ENCODE data around the gene XIAP. TPM values are rescaled to one million over a fixed set of nuclear protein-coding genes. Genes with fewer than 3 reads are reported as not detected.
"Not testable (repeated sequence)": the region's sequence is repeated elsewhere in the genome, so short reads cannot be mapped to it uniquely, and the experiment has no call there.

The XIAP gene
- polyA plus RNA-seq, 1 donor from 2014 or later: 10.9 TPM

DNA sequence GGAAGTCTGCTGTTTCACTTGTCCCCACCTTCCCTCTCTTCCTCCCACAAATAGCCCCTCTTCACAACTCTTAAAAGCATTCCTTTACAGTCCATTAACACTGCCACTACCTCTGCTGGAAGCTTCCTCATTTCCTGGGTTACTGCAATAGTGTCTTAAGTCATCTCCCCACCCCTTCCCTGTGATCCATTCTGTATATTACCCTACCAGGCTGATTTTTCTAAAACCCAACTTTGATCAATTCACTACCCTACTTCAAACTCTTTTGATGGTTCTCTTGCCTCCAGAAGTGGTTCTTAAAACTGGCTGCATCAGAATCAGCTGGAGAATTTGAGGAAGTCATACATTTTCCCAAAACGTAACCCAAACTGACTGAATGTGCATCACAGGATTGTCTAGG lies 8.8 kb upstream of the XIAP start:
- H3K36me3 Mint-ChIP-seq: no peaks in the 10 kb centered on the region
- peaks cover 0 to 5% (median 0%) of the 10 kb centered on the region in 3 donors for H3K4me1 Mint-ChIP-seq
- no peaks in the 10 kb centered on the region for H3K9me3 Mint-ChIP-seq
- no peak overlapping the region for H3K4me3 Mint-ChIP-seq
- no peak overlapping the region for H3K27ac Mint-ChIP-seq
- peaks cover 1% of the 10 kb centered on the region for H3K27me3 Mint-ChIP-seq

DNA sequence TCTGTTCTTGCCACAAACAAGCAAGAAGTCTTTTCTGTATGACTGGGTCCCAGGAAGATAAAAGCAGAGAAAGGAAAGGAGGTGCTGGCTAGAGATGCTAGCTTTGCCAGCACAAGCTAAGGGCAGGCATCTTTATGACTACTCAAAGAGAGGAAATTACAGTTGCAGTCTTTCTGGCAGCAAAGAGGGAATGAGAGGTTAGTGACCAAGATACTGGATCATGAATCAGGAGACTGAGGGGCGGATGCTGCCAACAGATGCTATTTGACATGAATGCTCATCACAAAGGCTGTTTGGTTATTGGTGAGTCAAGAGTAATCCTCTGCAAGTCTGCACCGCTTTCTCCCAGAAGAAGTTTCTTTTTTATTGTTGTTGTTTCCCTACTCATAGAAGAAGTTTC lies 5.5 kb upstream of the XIAP start:
- H3K4me3 Mint-ChIP-seq: no peak overlapping the region
- no peaks in the 10 kb centered on the region for H3K27me3 Mint-ChIP-seq
- peak overlapping the region in 1 of 3 donors; percentile 27 for H3K27ac Mint-ChIP-seq
- peaks cover 2% of the 10 kb centered on the region for H3K36me3 Mint-ChIP-seq
- H3K9me3 Mint-ChIP-seq: peaks cover 0 to 2% (median 0%) of the 10 kb centered on the region in 3 donors
- H3K4me1 Mint-ChIP-seq: peaks cover 3 to 11% (median 3%) of the 10 kb centered on the region in 3 donors

DNA sequence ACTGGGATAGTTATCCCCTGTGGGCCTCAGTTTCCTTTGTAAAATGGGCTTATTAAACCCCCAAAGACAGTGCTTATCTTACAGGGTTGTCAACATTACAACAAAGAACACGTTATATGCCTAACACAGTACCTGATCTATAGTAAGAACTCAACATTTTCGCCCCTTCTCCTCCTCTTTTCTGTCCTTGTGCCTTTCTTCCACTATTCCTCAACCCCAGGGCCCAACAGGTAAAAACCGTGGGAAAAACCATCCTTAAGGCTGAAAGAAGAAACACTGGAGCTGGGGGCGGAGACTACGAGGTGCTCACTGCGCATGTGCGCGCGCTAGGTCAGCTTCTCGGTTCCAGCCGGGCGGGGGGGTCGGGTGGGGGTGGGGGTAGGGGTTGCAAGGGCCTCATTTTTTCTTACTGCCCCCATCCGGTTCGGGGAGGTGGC lies 426 bp upstream of the XIAP start:
- Mint-ChIP-seq H3K4me1 (peaks cover 9 to 10% (median 10%) of the 10 kb centered on the region in 3 donors), H3K27me3 (no peaks in the 10 kb centered on the region), H3K4me3 (peak overlapping the region; percentile 90 to 97 (median 94))

DNA sequence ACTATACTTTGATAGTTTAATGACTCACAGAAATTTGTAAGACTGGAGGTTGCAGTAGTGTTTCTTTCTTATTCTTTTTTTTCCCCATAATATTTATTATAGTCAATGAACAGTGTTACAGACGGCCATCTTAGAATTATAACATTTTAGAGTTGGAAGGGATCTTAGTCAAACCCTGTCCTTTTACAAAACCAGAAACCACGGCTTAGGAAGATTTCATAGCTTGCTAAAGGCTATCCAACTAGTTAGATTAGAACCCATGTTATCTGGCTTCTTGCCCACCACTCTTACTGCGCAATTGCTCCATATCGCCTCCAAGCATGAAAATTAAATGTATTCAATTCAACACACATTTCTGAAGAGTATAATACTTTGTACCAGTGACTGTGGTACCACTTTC lies 1.1 kb downstream of the XIAP start:
- Mint-ChIP-seq H3K27ac (peak overlapping the region; percentile 95 to 98 (median 96)), H3K4me3 (peak overlapping the region; percentile 90 to 98 (median 94)), H3K4me1 (peaks cover 10 to 11% (median 10%) of the 10 kb centered on the region in 3 donors), H3K9me3 (peaks cover 0 to 2% (median 0%) of the 10 kb centered on the region in 3 donors), H3K27me3 (no peaks in the 10 kb centered on the region), H3K36me3 (peaks cover 4% of the 10 kb centered on the region)

More for the DNA sequence above, 426 bp upstream of the XIAP start:
- H3K27ac Mint-ChIP-seq: peak overlapping the region; percentile 95 to 98 (median 96)
- peaks cover 0 to 2% (median 0%) of the 10 kb centered on the region in 3 donors for H3K9me3 Mint-ChIP-seq
- peaks cover 2% of the 10 kb centered on the region for H3K36me3 Mint-ChIP-seq

DNA sequence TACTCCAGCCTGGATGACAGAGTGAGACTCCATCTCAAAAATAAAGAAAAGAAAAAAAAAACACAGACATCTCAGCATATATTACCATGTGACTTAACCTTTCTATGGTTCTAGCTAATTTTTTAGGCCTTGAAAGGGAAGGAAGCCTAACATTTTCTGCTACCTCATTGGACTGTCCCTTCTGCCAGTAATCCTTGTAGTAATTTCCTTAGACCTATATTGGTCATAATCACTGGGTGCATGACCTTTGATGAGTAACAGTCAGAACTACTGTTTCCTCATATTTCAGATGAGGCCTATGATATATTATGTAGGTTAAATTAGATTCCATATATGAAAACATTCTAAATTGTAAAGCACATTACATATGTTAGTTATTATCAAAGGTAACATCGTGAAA lies 9.6 kb downstream of the XIAP start:
- peak overlapping the region in 2 of 3 donors; percentile 50 to 54 for H3K27ac Mint-ChIP-seq
- H3K9me3 Mint-ChIP-seq: no peaks in the 10 kb centered on the region
- peaks cover 2% of the 10 kb centered on the region for H3K36me3 Mint-ChIP-seq
- H3K4me3 Mint-ChIP-seq: peak overlapping the region in 1 of 4 donors; percentile 23
- no peaks in the 10 kb centered on the region for H3K27me3 Mint-ChIP-seq
- peaks cover 7 to 14% (median 13%) of the 10 kb centered on the region in 3 donors for H3K4me1 Mint-ChIP-seq

DNA sequence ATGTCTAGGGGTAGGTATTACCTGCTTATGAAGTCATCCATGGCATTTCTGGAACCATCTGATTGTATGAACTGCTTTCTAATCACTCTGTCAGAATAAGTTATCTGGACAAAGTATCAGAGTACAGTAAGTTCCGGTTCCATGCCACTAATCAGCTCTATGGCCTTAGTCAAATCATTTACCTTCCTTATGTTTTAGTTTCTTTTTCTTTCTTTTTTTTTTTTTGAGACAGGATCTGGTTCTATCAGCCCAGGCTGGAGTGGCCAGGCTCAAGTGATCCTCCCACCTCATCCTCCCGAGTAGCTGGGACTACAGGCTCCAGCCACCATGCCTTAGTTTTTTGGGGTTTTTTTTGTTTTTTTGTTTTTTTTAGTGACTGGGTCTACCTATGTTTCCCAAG lies 11.5 kb downstream of the XIAP start:
- H3K4me1 Mint-ChIP-seq: peaks cover 5 to 16% (median 16%) of the 10 kb centered on the region in 3 donors
- no peaks in the 10 kb centered on the region for H3K27me3 Mint-ChIP-seq
- peak overlapping the region in 2 of 3 donors; percentile 54 to 73 for H3K27ac Mint-ChIP-seq
- H3K36me3 Mint-ChIP-seq: no peaks in the 10 kb centered on the region
- H3K9me3 Mint-ChIP-seq: no peaks in the 10 kb centered on the region
- peak overlapping the region in 1 of 4 donors; percentile 54 for H3K4me3 Mint-ChIP-seq

DNA sequence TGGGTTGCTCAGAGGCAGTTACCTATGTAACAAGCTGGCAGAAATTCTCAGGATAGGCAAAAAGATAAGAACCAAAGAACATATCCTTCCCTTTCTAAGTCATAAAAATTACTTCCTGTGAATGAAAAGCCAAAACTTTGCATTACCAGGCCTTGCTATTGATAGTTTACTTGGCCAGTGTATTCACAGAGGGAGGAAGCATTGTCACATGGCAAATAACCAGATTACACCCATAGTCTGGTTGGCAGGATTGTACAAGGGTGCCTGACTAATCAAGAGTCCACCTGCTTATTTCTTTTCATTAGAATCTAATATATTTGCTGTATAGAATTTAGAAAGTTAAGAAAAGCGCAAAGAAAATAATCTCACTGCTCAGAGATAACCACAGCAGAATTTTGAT lies 14.1 kb downstream of the XIAP start:
- Mint-ChIP-seq H3K36me3 (peaks cover 2% of the 10 kb centered on the region), H3K27ac (peak overlapping the region in 1 of 3 donors; percentile 50), H3K27me3 (no peaks in the 10 kb centered on the region), H3K9me3 (no peaks in the 10 kb centered on the region), H3K4me3 (no peak overlapping the region), H3K4me1 (peaks cover 14 to 27% (median 24%) of the 10 kb centered on the region in 3 donors)

DNA sequence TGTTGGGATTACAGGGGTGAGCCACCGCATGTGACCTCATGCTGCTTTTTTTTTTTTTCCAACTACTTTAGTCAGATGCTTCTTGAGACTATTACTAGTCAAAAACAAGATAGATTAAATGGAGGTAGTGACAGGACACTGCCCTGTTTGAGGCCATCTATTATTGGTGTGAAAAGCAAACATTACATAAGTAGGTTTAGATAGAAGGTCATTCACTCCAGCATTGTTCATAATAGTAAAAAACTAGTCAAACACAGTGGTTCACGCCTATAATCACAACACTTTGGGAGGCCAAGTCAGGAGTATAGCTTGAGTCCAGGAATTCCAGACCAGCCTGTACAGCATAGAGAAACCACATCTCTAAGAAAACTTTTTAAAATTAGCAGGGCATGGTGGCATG lies 16.3 kb downstream of the XIAP start:
- Mint-ChIP-seq H3K36me3 (peaks cover 2% of the 10 kb centered on the region), H3K27ac (no peak overlapping the region), H3K4me3 (peak overlapping the region in 1 of 4 donors; percentile 58), H3K9me3 (no peaks in the 10 kb centered on the region), H3K4me1 (peaks cover 18 to 22% (median 21%) of the 10 kb centered on the region in 3 donors), H3K27me3 (no peaks in the 10 kb centered on the region)

DNA sequence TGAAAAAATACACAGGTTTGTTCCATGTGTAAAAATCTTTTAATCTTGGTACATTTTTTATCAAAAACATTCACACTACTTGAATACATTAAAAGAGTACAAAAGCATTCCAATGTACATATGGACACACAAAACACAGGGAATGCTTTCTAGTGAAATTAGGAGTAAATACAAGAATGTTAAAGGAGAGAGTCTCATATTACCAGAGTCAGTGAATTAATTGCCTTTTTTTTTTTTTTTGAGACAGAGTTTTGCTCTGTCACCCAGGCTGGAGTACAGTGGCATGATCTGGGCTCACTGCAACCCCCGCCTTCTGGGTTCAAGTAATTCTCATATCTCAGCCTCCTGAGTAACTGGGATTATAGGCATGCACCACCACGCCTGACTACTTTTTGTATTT lies 17.0 kb downstream of the XIAP start:
- Mint-ChIP-seq H3K9me3 (no peaks in the 10 kb centered on the region), H3K27ac (peak overlapping the region in 1 of 3 donors; percentile 19), H3K4me3 (peak overlapping the region in 1 of 4 donors; percentile 63), H3K27me3 (no peaks in the 10 kb centered on the region), H3K36me3 (peaks cover 2% of the 10 kb centered on the region), H3K4me1 (peaks cover 18 to 22% (median 20%) of the 10 kb centered on the region in 3 donors)

DNA sequence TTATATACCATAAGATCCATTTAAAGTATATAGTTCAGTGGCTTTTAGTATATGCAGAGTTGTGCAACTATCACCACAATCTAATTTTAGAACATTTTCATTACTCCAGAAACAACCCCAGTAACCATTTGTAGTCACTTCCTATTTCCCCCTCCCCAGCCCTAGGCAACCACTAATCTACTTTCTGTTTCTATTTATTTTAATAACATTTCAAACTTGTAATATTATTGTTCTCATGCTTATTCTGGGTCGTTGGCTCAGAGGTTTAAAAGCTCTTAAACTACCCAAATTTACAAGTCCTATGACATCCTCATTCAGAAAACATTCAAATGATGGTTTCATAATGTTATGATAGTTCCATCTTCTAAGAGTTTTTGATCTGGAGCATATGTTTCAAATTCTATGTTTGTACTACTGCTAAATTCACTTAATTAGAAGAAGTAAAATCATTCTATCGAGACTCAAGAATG lies 18.4 kb downstream of the XIAP start:
- no peaks in the 10 kb centered on the region for H3K27me3 Mint-ChIP-seq
- H3K9me3 Mint-ChIP-seq: no peaks in the 10 kb centered on the region
- peak overlapping the region; percentile 61 to 91 (median 70) for H3K4me3 Mint-ChIP-seq
- H3K27ac Mint-ChIP-seq: peak overlapping the region; percentile 34 to 81 (median 76)
- H3K36me3 Mint-ChIP-seq: peaks cover 2% of the 10 kb centered on the region
- H3K4me1 Mint-ChIP-seq: peaks cover 16 to 22% (median 20%) of the 10 kb centered on the region in 3 donors

DNA sequence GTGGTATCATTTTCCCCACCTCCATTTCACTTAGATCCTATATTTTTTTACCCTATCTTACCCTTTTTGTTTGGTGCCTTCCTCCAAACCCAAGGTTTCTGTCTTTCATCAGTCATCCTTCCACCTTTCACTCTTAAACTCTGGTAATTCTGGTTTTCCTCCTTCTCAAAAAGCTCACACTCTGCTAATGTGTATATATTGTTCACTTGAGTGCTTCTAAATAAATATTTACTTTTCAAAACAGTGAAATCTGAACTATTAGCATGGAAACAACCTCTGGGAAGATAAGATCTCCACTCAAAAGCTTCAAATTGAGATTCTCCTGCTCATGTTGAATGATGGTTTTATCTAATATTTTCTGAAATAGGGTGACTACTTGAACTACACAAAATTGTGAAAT lies 21.5 kb downstream of the XIAP start:
- Mint-ChIP-seq H3K27me3 (no peaks in the 10 kb centered on the region), H3K9me3 (no peaks in the 10 kb centered on the region), H3K4me3 (no peak overlapping the region), H3K36me3 (peaks cover 5% of the 10 kb centered on the region), H3K4me1 (peaks cover 15 to 21% (median 18%) of the 10 kb centered on the region in 3 donors), H3K27ac (no peak overlapping the region)

DNA sequence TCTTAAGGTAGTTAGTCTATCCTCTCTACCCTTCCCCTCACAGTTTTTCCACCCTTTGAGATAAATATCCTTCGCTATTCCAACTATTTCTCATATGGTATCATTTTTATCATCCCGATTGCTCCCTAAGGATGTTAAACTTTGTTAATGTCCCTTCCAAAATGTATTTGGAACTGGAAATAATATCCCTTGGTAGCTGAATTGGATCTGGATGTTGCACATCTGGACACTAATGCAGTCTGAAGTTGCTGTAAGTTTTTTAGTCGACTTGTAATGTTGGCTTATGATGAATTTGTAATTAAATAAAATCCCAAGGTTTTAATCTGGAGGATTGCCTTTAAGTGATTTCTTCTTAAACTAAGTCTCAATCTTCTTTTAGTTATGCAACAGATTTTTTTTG lies 22.5 kb downstream of the XIAP start:
- peak overlapping the region in 1 of 4 donors; percentile 53 for H3K4me3 Mint-ChIP-seq
- H3K27ac Mint-ChIP-seq: no peak overlapping the region
- H3K36me3 Mint-ChIP-seq: peaks cover 3% of the 10 kb centered on the region
- H3K4me1 Mint-ChIP-seq: peaks cover 13 to 21% (median 18%) of the 10 kb centered on the region in 3 donors
- H3K27me3 Mint-ChIP-seq: no peaks in the 10 kb centered on the region
- H3K9me3 Mint-ChIP-seq: no peaks in the 10 kb centered on the region

DNA sequence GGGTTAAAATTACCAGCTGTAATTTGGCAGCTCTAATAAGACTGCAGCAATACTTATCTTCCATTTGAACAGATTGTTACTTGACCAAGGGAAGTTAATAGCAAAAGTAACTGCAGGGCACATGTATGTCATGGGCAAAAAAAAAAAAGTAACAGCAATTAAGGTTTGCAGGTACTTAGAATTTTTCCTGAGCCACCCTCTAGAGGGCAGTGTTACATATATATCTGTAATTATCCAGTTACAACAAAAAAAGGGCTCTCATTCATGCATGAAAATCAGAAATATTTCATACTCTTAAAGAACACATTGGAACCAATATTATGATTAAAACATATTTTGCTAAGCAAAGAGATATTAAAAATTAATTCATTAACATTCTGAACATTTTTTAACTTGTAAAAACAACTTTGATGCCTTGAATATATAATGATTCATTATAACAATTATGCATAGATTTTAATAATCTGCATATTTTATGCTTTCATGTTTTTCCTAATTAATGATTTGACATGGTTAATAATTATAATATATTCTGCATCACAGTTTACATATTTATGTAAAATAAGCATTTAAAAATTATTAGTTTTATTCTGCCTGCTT lies 25.1 kb downstream of the XIAP start:
- Mint-ChIP-seq H3K9me3 (no peaks in the 10 kb centered on the region), H3K27me3 (no peaks in the 10 kb centered on the region), H3K4me3 (no peak overlapping the region), H3K4me1 (peaks cover 4 to 10% (median 6%) of the 10 kb centered on the region in 3 donors), H3K36me3 (peaks cover 3% of the 10 kb centered on the region), H3K27ac (no peak overlapping the region)

DNA sequence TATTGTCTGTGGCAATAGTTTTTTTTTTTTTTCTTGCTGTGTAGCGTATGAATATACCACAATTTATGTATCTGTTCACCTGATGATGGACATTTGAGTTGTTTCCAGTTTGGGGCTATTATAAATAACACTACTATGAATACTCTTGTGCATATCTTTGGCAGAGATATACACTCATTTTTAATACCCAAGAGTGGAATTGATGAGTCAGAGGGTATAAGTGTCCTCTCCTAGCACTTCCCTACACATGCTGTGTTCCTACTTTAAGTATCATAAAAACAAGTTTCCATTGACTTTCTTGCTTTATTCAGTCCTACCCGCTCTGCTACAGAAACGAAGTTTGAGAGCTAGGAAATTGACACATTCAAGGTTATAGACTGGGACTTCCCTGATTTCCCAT lies 39.8 kb downstream of the XIAP start:
- Mint-ChIP-seq H3K27ac (peak overlapping the region in 1 of 3 donors; percentile 5), H3K9me3 (no peaks in the 10 kb centered on the region), H3K27me3 (no peaks in the 10 kb centered on the region), H3K4me1 (peaks cover 0 to 5% (median 2%) of the 10 kb centered on the region in 3 donors), H3K36me3 (peaks cover 6% of the 10 kb centered on the region), H3K4me3 (no peak overlapping the region)

DNA sequence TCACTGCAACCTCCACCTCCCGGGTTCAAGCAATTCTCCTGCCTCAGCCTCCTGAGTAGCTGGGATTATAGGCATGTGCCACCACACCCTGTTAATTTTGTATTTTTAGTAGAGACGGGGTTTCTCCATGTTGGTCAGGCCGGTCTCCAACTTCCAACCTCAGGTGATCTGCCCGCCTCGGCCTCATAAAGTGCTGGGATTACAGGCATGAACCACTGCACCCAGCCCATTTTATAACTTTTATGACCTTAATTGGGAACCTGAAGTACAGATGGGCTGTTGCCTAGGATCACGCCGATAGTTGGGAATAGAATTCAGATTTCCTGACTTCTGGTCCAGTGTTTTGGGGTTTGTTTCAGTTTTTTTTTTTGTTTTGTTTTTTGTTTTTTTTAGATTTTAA lies 43.4 kb downstream of the XIAP start:
- H3K27ac Mint-ChIP-seq: not testable (repeated sequence)

DNA sequence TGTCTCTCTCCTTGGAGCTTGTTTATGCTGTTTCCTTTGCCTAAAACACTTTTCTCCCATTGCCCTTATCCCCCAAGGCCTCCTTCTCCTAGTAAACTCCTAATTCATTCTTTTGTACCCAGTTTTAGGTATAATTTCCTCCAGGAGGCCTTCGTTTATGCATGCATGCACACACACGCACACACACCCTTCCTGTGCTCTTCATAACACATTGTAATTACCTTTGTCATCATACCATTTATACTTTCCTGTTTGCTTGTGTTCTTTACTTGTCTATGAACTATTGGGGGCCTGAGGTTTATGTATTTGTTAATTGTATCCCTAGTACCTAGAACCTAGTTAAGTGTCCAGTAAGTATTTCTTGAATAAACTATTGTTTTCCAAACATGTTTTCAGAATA lies 45.5 kb downstream of the XIAP start:
- Mint-ChIP-seq H3K27me3 (no peaks in the 10 kb centered on the region), H3K9me3 (peaks cover 0 to 2% (median 0%) of the 10 kb centered on the region in 3 donors), H3K4me1 (peaks cover 10 to 20% (median 11%) of the 10 kb centered on the region in 3 donors), H3K36me3 (peaks cover 3% of the 10 kb centered on the region), H3K27ac (peak overlapping the region; percentile 35 to 94 (median 46)), H3K4me3 (peak overlapping the region in 3 of 4 donors; percentile 14 to 87 (median 67))

More for the DNA sequence above, 43.4 kb downstream of the XIAP start:
- not testable (repeated sequence) for H3K4me3 Mint-ChIP-seq, H3K36me3 Mint-ChIP-seq, H3K9me3 Mint-ChIP-seq, H3K27me3 Mint-ChIP-seq
- peaks cover 9 to 20% (median 11%) of the 10 kb centered on the region in 3 donors for H3K4me1 Mint-ChIP-seq

All from IgD-negative memory B cell (primary cell).